ENCODE results near the gene PGLYRP3. TPM values are rescaled to one million over a fixed set of nuclear protein-coding genes. Genes with fewer than 3 reads are reported as not detected.

The PGLYRP3 gene
- total and polyA plus RNA-seq, 9 of the 15 experiments (the other 6 are each of a cell fraction or from before 2014, with no cell fraction given), result not detected

- no peak for TF ChIP-seq ZNF398 (CRISPR knock-in tag; IDR thresholded peaks at IDR 0.05)
- peak; percentile 100 for TF ChIP-seq KDM1A (IDR thresholded peaks at IDR 0.05)
- TF ChIP-seq GATAD2B (IDR thresholded peaks at IDR 0.05; ENCODE audit: borderline replicate concordance), result no peak
- no peak for TF ChIP-seq DEAF1 (CRISPR knock-in tag; IDR thresholded peaks at IDR 0.05)
- no peak for TF ChIP-seq ZNF23 (CRISPR knock-in tag; IDR thresholded peaks at IDR 0.05)
- TF ChIP-seq DPF2 (IDR thresholded peaks at IDR 0.05), result peak; percentile 98
- TF ChIP-seq ZNF165 (CRISPR knock-in tag; IDR thresholded peaks at IDR 0.05; ENCODE audit: borderline replicate concordance), result no peak
- TF ChIP-seq THAP12 (CRISPR knock-in tag; IDR thresholded peaks at IDR 0.05), result no peak
- peak; percentile 86; the same call in 1 of the 2 replicates for TF ChIP-seq PHF21A (IDR thresholded peaks at IDR 0.05; ENCODE audit: borderline replicate concordance, low read depth)
- TF ChIP-seq ZKSCAN8 (CRISPR knock-in tag; IDR thresholded peaks at IDR 0.05), result peak; percentile 96
- TF ChIP-seq CEBPZ (IDR thresholded peaks at IDR 0.05; ENCODE audit: borderline replicate concordance, low read depth, low read length), result no peak
- peak; percentile 98 for TF ChIP-seq HES1 (IDR thresholded peaks at IDR 0.05; ENCODE audit: low read depth)
- peak; percentile 94 for TF ChIP-seq NCOA4 (IDR thresholded peaks at IDR 0.05; ENCODE audit: partially characterized antibody)
- no peak for TF ChIP-seq ZNF551 (CRISPR knock-in tag; IDR thresholded peaks at IDR 0.05)
- TF ChIP-seq RAD51 (IDR thresholded peaks at IDR 0.05; ENCODE audit: borderline replicate concordance, low read depth), result peak; percentile 58; the same call in 1 of the 2 replicates
These were observed 31.3 kb upstream of the PGLYRP3 start (continued) for GRCh38 chr1:153343811-153344717.

All from K562 (cell line).